ENCODE results near the gene GPALPP1. TPM values are rescaled to one million over a fixed set of nuclear protein-coding genes. Genes with fewer than 3 reads are reported as not detected.

GPALPP1 gene
- total RNA-seq, 1 donor from 2014 or later, result 20.9 TPM

DNA sequence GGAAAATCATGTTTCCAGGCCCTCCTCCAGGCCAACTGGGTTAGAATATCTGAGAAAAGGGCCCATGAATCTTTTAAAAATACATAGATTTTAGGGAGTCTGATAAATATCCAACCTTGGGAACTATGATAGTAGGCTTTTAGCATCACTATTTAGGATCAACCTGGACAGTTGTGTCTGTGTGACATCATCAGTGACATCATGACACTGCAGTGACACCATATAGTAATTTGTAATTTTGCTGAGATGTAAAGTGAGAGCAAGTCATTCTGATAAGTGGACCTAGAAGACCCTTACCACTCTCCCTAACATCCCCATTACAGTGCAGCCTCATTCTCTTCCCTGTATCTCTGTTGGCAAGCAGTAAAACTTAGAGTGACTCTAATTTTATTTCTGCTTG, 14.1 kb downstream of the GPALPP1 start:
- TF ChIP-seq POLR2AphosphoS5 (IDR thresholded peaks at IDR 0.05; ENCODE audit: insufficient read depth in 1 of 2, low read depth in 1 of 2) (no peak), POLR2A (IDR thresholded peaks at IDR 0.05) (no peak)
- TF ChIP-seq, protein P1, sequence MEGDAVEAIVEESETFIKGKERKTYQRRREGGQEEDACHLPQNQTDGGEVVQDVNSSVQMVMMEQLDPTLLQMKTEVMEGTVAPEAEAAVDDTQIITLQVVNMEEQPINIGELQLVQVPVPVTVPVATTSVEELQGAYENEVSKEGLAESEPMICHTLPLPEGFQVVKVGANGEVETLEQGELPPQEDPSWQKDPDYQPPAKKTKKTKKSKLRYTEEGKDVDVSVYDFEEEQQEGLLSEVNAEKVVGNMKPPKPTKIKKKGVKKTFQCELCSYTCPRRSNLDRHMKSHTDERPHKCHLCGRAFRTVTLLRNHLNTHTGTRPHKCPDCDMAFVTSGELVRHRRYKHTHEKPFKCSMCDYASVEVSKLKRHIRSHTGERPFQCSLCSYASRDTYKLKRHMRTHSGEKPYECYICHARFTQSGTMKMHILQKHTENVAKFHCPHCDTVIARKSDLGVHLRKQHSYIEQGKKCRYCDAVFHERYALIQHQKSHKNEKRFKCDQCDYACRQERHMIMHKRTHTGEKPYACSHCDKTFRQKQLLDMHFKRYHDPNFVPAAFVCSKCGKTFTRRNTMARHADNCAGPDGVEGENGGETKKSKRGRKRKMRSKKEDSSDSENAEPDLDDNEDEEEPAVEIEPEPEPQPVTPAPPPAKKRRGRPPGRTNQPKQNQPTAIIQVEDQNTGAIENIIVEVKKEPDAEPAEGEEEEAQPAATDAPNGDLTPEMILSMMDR (IDR thresholded peaks at IDR 0.05), result no peak
- Histone ChIP-seq H3K9me3 (no peaks in the 10 kb centered on the region), H3K4me3 (no peak overlapping the region), H3K4me1 (no peaks in the 10 kb centered on the region), H3K27me3 (no peaks in the 10 kb centered on the region), H3K36me3 (peaks cover 0 to 13% of the 10 kb centered on the region in 2 donors), H3K27ac (no peak overlapping the region)
- intact Hi-C loops (cut with DNase I), result no loop called here
- no peak for DNase-seq (ENCODE audit: extremely low spot score in 2 of 2)

DNA sequence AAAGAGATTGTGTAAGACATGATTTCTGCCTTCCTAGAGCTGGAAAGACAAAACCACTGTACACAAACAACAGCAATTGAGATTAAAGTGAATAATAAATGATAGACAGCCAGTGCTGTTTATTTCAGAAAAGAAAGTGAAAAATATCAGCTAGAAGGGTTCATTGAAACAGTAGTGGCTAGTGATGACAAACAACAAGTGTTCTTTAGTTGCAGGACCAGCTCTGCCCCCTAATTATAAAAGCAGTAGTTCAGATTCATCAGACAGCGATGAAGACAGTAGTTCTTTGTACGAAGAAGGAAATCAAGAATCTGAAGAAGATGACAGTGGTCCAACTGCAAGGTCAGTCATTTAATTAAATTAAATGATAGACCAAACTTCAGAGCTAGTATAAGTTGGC, 14.8 kb downstream of the GPALPP1 start:
- no peak for TF ChIP-seq POLR2A (IDR thresholded peaks at IDR 0.05)
- no peak for TF ChIP-seq POLR2AphosphoS5 (IDR thresholded peaks at IDR 0.05; ENCODE audit: insufficient read depth in 1 of 2, low read depth in 1 of 2)
- TF ChIP-seq, protein P1 (IDR thresholded peaks at IDR 0.05), result no peak
- no peak for DNase-seq (ENCODE audit: extremely low spot score in 2 of 2)
- no peaks in the 10 kb centered on the region for H3K9me3 ChIP-seq
- no peaks in the 10 kb centered on the region for H3K27me3 ChIP-seq
- no peak overlapping the region for H3K27ac ChIP-seq
- H3K36me3 ChIP-seq, result peaks cover 0 to 19% of the 10 kb centered on the region in 2 donors
- H3K4me1 ChIP-seq, result no peaks in the 10 kb centered on the region
- intact Hi-C loops (cut with DNase I), result no loop called here
- no peak overlapping the region for H3K4me3 ChIP-seq

DNA sequence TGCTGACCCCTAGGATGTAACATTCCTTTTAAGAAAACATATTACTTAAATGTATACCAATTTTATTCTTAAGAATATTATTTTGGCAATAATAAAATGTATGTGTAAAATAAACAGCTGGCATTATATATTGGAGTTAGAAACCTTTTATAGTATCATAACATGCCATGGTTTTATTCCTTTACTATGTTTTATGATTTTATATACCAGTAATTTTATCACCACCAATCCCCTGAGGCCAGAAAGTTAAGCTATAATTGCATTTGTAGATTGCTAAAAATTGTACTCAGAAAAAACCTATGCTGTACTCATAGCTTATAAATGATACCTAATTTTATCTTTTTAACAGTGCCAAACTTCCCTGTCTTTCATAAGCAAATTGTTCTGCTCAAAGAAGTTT, 17.9 kb downstream of the GPALPP1 start:
- H3K27me3 ChIP-seq, result no peaks in the 10 kb centered on the region
- H3K36me3 ChIP-seq, result peaks cover 0 to 34% of the 10 kb centered on the region in 2 donors
- H3K4me3 ChIP-seq, result no peak overlapping the region
- no peak overlapping the region for H3K27ac ChIP-seq
- no peak for DNase-seq (ENCODE audit: extremely low spot score in 2 of 2)
- intact Hi-C loops (cut with DNase I), result no loop called here
- H3K9me3 ChIP-seq, result no peaks in the 10 kb centered on the region
- no peaks in the 10 kb centered on the region for H3K4me1 ChIP-seq
- TF ChIP-seq, protein P1 (IDR thresholded peaks at IDR 0.05), result no peak

DNA sequence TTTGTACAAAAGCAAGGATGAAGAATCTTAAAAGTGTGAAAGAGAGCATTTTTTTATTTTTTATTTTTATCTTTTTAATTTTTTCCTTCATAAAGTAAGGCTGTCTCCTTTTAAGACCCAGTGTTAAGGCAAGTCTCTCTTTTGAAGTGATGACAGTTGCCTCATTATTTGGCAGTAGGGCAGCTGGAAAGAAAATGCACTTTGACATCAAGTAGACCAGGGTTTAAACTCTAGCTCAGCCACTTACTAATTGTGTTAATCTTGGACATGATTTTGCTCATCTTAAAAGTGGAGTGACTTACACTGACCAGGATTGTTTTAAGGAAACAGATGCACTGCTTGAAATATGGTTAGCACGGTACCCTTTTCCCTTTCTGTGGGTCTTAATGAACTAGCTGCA, 18.5 kb downstream of the GPALPP1 start:
- no peak overlapping the region for H3K27ac ChIP-seq
- no peaks in the 10 kb centered on the region for H3K9me3 ChIP-seq
- H3K4me1 ChIP-seq, result no peaks in the 10 kb centered on the region
- intact Hi-C loops (cut with DNase I), result no loop called here
- H3K4me3 ChIP-seq, result no peak overlapping the region
- H3K27me3 ChIP-seq, result no peaks in the 10 kb centered on the region
- DNase-seq (ENCODE audit: extremely low spot score in 2 of 2), result no peak
- TF ChIP-seq POLR2AphosphoS5 (IDR thresholded peaks at IDR 0.05; ENCODE audit: insufficient read depth in 1 of 2, low read depth in 1 of 2) (no peak), POLR2A (IDR thresholded peaks at IDR 0.05) (no peak)
- TF ChIP-seq, protein P1 (IDR thresholded peaks at IDR 0.05), result no peak
- peaks cover 0 to 33% of the 10 kb centered on the region in 2 donors for H3K36me3 ChIP-seq

DNA sequence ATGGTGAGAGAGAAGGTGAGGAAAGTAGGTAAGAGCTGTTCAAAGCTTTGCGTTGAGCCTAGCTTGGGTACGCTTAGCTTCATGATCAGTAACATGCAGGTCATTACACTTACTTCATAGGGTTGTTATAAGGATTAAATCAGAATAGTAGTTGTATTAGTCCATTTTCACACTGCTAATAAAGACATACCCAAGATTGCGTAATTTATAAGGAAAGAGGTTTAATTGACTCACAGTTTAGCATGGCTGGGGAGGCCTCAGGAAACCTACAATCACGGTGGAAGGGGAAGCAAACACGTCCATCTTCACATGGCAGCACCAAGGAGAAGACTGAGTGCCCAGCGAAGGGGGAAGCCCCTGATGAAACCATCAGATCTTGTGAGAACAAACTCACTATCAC, 21.9 kb downstream of the GPALPP1 start:
- TF ChIP-seq, protein P1 (IDR thresholded peaks at IDR 0.05), result no peak
- TF ChIP-seq POLR2A (IDR thresholded peaks at IDR 0.05), result no peak
- no peak for TF ChIP-seq POLR2AphosphoS5 (IDR thresholded peaks at IDR 0.05; ENCODE audit: insufficient read depth in 1 of 2, low read depth in 1 of 2)
- peaks cover 0 to 46% of the 10 kb centered on the region in 2 donors for H3K36me3 ChIP-seq
- H3K4me1 ChIP-seq, result no peaks in the 10 kb centered on the region
- no peaks in the 10 kb centered on the region for H3K27me3 ChIP-seq
- no peak overlapping the region for H3K4me3 ChIP-seq
- H3K27ac ChIP-seq, result no peak overlapping the region
- intact Hi-C loops (cut with DNase I), result no loop called here
- no peak for DNase-seq (ENCODE audit: extremely low spot score in 2 of 2)
- no peaks in the 10 kb centered on the region for H3K9me3 ChIP-seq
